ENCODE measurements around the gene KLHDC8B.

The KLHDC8B gene

DNA sequence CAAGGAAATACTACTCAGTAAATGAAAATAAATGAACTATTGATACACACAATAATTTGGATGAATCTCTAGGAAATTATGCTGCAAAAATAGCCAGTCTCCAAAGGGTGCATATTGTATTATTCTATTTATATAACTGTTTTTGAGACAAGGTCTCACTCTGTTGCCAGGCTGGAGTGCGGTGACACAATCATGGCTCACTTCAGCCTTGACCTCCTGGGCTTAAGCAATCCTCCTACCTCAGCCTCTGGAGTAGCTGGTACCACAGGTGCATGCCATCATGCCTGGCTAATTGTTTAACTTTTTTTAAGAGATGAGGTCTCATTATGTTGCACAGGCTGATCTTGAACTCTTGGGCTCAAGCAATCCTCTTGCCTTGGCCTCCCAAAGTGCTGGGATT is 12.5 kb downstream of the KLHDC8B start:
- TF ChIP-seq, protein P1, sequence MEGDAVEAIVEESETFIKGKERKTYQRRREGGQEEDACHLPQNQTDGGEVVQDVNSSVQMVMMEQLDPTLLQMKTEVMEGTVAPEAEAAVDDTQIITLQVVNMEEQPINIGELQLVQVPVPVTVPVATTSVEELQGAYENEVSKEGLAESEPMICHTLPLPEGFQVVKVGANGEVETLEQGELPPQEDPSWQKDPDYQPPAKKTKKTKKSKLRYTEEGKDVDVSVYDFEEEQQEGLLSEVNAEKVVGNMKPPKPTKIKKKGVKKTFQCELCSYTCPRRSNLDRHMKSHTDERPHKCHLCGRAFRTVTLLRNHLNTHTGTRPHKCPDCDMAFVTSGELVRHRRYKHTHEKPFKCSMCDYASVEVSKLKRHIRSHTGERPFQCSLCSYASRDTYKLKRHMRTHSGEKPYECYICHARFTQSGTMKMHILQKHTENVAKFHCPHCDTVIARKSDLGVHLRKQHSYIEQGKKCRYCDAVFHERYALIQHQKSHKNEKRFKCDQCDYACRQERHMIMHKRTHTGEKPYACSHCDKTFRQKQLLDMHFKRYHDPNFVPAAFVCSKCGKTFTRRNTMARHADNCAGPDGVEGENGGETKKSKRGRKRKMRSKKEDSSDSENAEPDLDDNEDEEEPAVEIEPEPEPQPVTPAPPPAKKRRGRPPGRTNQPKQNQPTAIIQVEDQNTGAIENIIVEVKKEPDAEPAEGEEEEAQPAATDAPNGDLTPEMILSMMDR (conservative IDR thresholded peaks at IDR 0.05) = no peak

DNA sequence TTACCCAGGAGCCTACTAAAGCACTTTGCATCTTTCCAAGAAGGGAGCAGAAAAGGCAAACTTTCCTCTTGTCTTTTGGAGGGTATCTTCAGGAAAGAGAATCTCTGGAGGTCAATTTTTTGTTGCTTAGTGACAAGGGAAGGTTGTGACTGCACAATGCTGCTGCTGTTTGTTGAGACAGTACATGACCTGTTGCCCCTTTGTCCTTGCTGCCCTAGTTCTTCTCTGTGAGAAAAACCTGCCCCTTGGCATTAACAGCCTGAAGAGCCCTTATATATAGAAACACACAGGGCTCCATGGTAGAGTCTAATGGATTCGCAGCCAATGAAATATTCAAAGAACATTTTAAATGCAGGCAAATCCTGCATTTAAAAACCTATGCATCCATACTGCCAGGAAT is 20.3 kb downstream of the KLHDC8B start:
- no peak overlapping the region for H3K27ac ChIP-seq
- TF ChIP-seq, protein P1 (conservative IDR thresholded peaks at IDR 0.05) = no peak

More for the DNA sequence above, 12.5 kb downstream of the KLHDC8B start:
- no peak overlapping the region for H3K27ac ChIP-seq

DNA sequence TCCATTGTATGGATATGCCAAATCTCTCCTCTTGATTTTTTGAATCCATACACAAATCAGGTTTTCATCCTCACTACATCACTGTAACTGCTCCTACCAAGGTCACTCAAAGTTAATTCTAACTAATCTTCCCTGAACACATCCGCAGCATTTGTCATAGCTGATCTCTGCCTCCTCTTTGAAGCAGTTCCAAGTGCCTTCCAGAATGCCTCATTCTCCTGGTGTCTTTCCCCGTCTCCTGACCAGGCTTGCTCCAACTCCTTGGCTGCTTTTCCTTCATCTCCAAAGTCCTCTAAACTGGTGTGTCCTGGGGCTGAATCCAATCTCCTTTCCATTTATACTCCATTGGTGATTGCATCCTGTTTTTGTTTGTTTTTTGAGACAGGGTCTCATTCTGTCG is 26.8 kb downstream of the KLHDC8B start:
- TF ChIP-seq, protein P1 (conservative IDR thresholded peaks at IDR 0.05) = no peak
- H3K27ac ChIP-seq = no peak overlapping the region

DNA sequence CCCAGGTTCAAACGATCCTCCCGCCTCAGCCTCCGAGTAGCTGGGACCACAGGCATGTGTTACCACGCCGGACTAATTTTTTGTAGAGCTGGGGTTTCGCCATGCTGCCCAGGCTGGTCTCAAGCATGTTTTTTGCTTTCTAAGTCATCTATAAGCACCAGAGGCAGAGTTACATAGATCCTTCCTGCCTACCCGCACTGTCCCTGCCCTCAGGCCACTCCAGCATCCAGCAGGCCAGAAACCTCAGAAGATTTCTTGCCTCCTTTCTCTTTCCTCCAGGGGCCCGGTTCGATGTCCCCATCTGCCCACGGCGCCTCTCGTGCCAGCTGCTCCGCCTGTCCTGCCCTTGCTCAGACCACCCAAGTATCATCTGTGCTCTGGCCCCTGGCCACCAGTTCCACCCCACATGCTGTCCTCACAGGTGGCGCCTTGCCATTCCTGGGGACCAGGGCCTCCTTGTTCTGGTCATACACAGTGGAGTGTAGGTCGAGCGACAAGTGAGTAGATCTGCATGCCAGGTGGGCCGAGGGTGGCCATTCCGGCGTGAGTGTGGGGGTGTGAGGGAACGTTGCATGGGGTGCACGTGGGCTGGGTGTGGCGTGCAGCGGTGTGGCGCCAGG is 27.3 kb downstream of the KLHDC8B start:
- no peak overlapping the region for H3K27ac ChIP-seq
- TF ChIP-seq, protein P1 (conservative IDR thresholded peaks at IDR 0.05) = no peak

DNA sequence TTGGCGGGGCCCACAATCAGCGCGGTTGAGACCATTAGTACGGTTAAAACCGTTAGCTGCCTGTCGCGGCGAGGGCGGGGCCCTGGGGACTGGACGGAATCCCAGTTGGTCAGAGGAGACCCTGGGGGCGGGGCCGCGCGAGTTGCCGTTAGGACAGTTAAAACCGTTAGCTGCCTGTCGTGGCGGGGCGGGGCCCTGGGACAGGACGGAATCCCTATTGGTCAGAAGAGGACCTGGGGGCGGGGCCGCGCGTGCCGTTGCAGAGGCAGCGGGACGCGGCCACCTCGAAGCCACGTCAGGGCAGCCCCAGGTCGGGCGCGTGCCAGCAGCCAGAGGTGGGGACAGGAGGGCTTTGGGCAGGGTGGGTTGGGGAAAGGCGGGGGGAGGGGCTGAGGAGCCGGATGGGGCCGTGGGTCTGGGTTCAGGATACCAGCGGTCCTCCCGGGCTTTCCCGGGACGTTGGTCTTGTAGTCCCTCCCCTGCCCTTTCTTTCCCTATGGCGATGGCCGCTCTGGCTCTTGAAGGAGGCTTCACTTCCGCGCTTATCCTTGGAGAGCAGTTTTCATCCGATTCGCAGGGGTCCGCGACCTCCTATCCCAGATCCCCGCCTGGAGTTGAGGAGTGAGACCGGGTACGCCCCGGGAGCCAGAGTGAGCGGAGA is 28.0 kb downstream of the KLHDC8B start:
- H3K27ac ChIP-seq = no peak overlapping the region
- TF ChIP-seq, protein P1 (conservative IDR thresholded peaks at IDR 0.05) = no peak

DNA sequence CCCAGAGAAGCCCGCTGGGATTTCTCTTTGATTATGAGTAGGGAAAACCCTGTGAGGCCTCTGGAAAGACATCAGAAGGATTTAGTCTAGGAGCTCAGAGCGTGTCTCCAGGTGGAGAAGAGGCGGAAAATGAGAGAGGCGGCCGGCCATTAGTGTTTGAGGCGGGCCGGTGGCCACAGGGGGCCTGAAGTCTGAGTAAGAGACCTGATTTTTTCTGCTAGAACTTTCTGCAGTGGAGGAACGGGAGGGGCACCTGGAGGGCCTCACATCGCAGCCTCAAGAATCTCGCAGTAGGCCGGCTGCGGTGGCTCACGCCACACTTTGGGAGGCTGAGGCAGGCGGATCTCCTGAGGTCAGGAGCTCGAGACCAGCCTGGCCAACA is 28.5 kb downstream of the KLHDC8B start:
- TF ChIP-seq, protein P1 (conservative IDR thresholded peaks at IDR 0.05) = no peak
- no peak overlapping the region for H3K27ac ChIP-seq

DNA sequence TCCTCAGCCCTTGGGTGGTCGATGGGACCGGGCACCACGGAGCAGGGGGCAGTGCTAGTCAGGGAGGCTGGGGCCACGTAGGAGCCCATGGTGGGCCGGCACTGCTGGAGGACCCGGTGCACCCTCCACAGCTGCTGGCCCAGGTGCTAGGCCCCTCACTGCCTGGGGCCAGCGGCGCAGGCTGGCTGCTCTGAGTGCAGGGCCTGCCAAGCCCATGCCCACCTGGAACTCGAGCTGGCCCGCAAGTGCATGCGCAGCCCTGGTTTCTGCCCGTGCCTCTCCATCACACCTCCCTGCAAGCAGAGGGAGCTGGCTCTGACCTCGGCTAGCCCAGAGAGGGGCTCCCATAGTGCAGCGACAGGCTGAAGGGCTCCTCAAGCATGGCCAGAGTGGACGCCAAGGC is 42.1 kb downstream of the KLHDC8B start:
- TF ChIP-seq, protein P1 (conservative IDR thresholded peaks at IDR 0.05) = no peak
- H3K27ac ChIP-seq = no peak overlapping the region
